Stomach (tissue), 4 donors: ENCODE data around the gene C5orf24.

Experiments used
- CTCF ChIP-seq, 7 experiments: fragments of 450-650 bp in 4 of 7; fragments of 200-600 bp in 3 of 7; sonication (generic) in 3 of 7; IDR thresholded peaks; one replicate each; pipeline ENCODE4 v1.5.1; 2016 to 2019; ENCODE audit warnings: antibody characterized with exemption in 7 of 7, control low read depth in 2 of 7, mild to moderate bottlenecking in 1 of 7
- EP300 ChIP-seq: sonication (generic); formaldehyde crosslinking; IDR thresholded peaks from one replicate; pipeline ENCODE4 v1.6.1; 2017; ENCODE audit warnings: antibody characterized with exemption
- POLR2A ChIP-seq, 4 donors: fragments of 450-650 bp; IDR thresholded peaks; one replicate each; pipeline ENCODE4 v1.6.1; 2016; ENCODE audit warnings: antibody characterized with exemption in 4 of 4, control low read depth in 2 of 4, mild to moderate bottlenecking in 1 of 4, moderate library complexity in 1 of 4
- POLR2AphosphoS5 ChIP-seq, 3 donors: sonication (generic); formaldehyde crosslinking; IDR thresholded peaks; one replicate each; pipeline ENCODE4 v1.6.1; 2016; ENCODE audit warnings: antibody characterized with exemption in 3 of 3

- TF ChIP-seq POLR2AphosphoS5 (IDR thresholded peaks at IDR 0.05) (no peak), CTCF (IDR thresholded peaks at IDR 0.05) (no peak), POLR2A (IDR thresholded peaks at IDR 0.05) (no peak), EP300 (no peak)
Measured at GRCh38 chr5:134825212-134825611, 20.6 kb upstream of the C5orf24 start.
